Measurements from ENCODE around the gene ZNF154.
A peak's percentile ranks its signal among the peaks of the same experiment; 100 is the strongest.
"Not testable (repeated sequence)": the region's sequence is repeated elsewhere in the genome, so short reads cannot be mapped to it uniquely, and the experiment has no call there.

Gene ZNF154

GRCh38 chr19:57746580-57747471 lies 37.8 kb upstream of the ZNF154 start, which contains the start of gene ZNF776:
TSS of gene ZNF776 (plus strand) at chr19:57746815. CDS start at chr19:57747059, 244 bp downstream.
- peak within 1 kb of the TSS; percentile 77 for H3K4me2 ChIP-seq (ENCODE audit: insufficient read depth, low read length)
- peaks cover 49% of the 10 kb centered on the region for H3K36me3 ChIP-seq (ENCODE audit: insufficient read depth, low read length)
- H3K79me2 ChIP-seq (ENCODE audit: insufficient read depth, low read length): peaks cover 49% of the 10 kb centered on the region
- peak within 1 kb of the TSS; percentile 91 for H3K27ac ChIP-seq (ENCODE audit: low read length)
- peak within 1 kb of the TSS; percentile 72 to 97 for H3K4me3 ChIP-seq (ENCODE audit: low read depth in 1 of 2, low read length in 2 of 2)
- no peaks in the 10 kb centered on the region for H3K27me3 ChIP-seq (ENCODE audit: insufficient read depth, low read length, poor library complexity)
- ATAC-seq (ENCODE audit: insufficient read depth, low read depth): peak; percentile 98
- peaks cover 33% of the 10 kb centered on the region for H3K4me1 ChIP-seq (ENCODE audit: insufficient read depth, low read length)
- H3K9me3 ChIP-seq (ENCODE audit: insufficient read depth, low read length, severe bottlenecking): no peaks in the 10 kb centered on the region
- H4K20me1 ChIP-seq (ENCODE audit: insufficient read depth, low read length): no peaks in the 10 kb centered on the region
- peak within 1 kb of the TSS; percentile 91 for H2AFZ ChIP-seq (ENCODE audit: low read depth, low read length)
- no peak for TF ChIP-seq EZH2 (IDR thresholded peaks at IDR 0.05; ENCODE audit: borderline replicate concordance, low read depth, low read length, severe bottlenecking)
- TF ChIP-seq CTCF (IDR thresholded peaks at IDR 0.05; ENCODE audit: borderline replicate concordance, extremely low read depth, low read length, poor library complexity, severe bottlenecking): no peak
- H3K9ac ChIP-seq (ENCODE audit: low read depth, low read length): peak within 1 kb of the TSS; percentile 89
- peak; percentile 90 for DNase-seq

GRCh38 chr19:57738770-57739169 lies 29.8 kb upstream of the ZNF154 start:
- not testable (repeated sequence) for H3K27me3 ChIP-seq (ENCODE audit: insufficient read depth, low read length, poor library complexity); H3K4me2 ChIP-seq (ENCODE audit: insufficient read depth, low read length); H3K36me3 ChIP-seq (ENCODE audit: insufficient read depth, low read length); H3K9ac ChIP-seq (ENCODE audit: low read depth, low read length); H3K9me3 ChIP-seq (ENCODE audit: insufficient read depth, low read length, severe bottlenecking); ATAC-seq (ENCODE audit: insufficient read depth, low read depth); H4K20me1 ChIP-seq (ENCODE audit: insufficient read depth, low read length); DNase-seq; H3K79me2 ChIP-seq (ENCODE audit: insufficient read depth, low read length); H3K4me1 ChIP-seq (ENCODE audit: insufficient read depth, low read length); H2AFZ ChIP-seq (ENCODE audit: low read depth, low read length); H3K4me3 ChIP-seq (ENCODE audit: low read depth in 1 of 2, low read length in 2 of 2); H3K27ac ChIP-seq (ENCODE audit: low read length)

GRCh38 chr19:57738320-57738719 lies 29.3 kb upstream of the ZNF154 start:
- not testable (repeated sequence) for ATAC-seq (ENCODE audit: insufficient read depth, low read depth); H3K4me1 ChIP-seq (ENCODE audit: insufficient read depth, low read length); H2AFZ ChIP-seq (ENCODE audit: low read depth, low read length); H3K36me3 ChIP-seq (ENCODE audit: insufficient read depth, low read length); H3K27me3 ChIP-seq (ENCODE audit: insufficient read depth, low read length, poor library complexity); H3K9me3 ChIP-seq (ENCODE audit: insufficient read depth, low read length, severe bottlenecking); H3K27ac ChIP-seq (ENCODE audit: low read length); H3K4me2 ChIP-seq (ENCODE audit: insufficient read depth, low read length); H3K9ac ChIP-seq (ENCODE audit: low read depth, low read length); DNase-seq; H4K20me1 ChIP-seq (ENCODE audit: insufficient read depth, low read length); H3K4me3 ChIP-seq (ENCODE audit: low read depth in 1 of 2, low read length in 2 of 2); H3K79me2 ChIP-seq (ENCODE audit: insufficient read depth, low read length)
- TF ChIP-seq CTCF (IDR thresholded peaks at IDR 0.05; ENCODE audit: borderline replicate concordance, extremely low read depth, low read length, poor library complexity, severe bottlenecking): peak; percentile 24

GRCh38 chr19:57720878-57721277 lies 11.9 kb upstream of the ZNF154 start:
- H3K9me3 ChIP-seq (ENCODE audit: insufficient read depth, low read length, severe bottlenecking): peaks cover 22% of the 10 kb centered on the region
- no peak overlapping the region for H3K4me2 ChIP-seq (ENCODE audit: insufficient read depth, low read length)
- no peak for ATAC-seq (ENCODE audit: insufficient read depth, low read depth)
- H3K36me3 ChIP-seq (ENCODE audit: insufficient read depth, low read length): peaks cover 57% of the 10 kb centered on the region
- no peak overlapping the region for H3K27ac ChIP-seq (ENCODE audit: low read length)
- peaks cover 51% of the 10 kb centered on the region for H3K79me2 ChIP-seq (ENCODE audit: insufficient read depth, low read length)
- no peaks in the 10 kb centered on the region for H4K20me1 ChIP-seq (ENCODE audit: insufficient read depth, low read length)
- H3K4me3 ChIP-seq (ENCODE audit: low read depth in 1 of 2, low read length in 2 of 2): no peak overlapping the region
- no peak for DNase-seq
- H3K4me1 ChIP-seq (ENCODE audit: insufficient read depth, low read length): peaks cover 8% of the 10 kb centered on the region; the same call in 1 of the 2 replicates
- TF ChIP-seq EZH2 (IDR thresholded peaks at IDR 0.05; ENCODE audit: borderline replicate concordance, low read depth, low read length, severe bottlenecking): no peak
- TF ChIP-seq CTCF (IDR thresholded peaks at IDR 0.05; ENCODE audit: borderline replicate concordance, extremely low read depth, low read length, poor library complexity, severe bottlenecking): no peak
- H3K27me3 ChIP-seq (ENCODE audit: insufficient read depth, low read length, poor library complexity): no peaks in the 10 kb centered on the region
- H2AFZ ChIP-seq (ENCODE audit: low read depth, low read length): no peak overlapping the region
- no peak overlapping the region for H3K9ac ChIP-seq (ENCODE audit: low read depth, low read length)
